HEK293 (cell line): Measurements from ENCODE around the gene MBP.

Source experiments
- CTCF ChIA-PET: fragments of 350-600 bp; formaldehyde crosslinking; extraction: SDS; loops from one replicate; lab custom pipeline; 2021; ENCODE audit warnings: antibody characterized with exemption; lab: Yijun Ruan, JAX
- POLR2A ChIA-PET: fragments of 300-600 bp; formaldehyde crosslinking; extraction: SDS; loops from one replicate; lab custom pipeline; 2020; ENCODE audit warnings: antibody characterized with exemption, inconsistent platforms; lab: Yijun Ruan, JAX
- H3K27ac ChIP-seq: fragments of 200-500 bp; sonication (Bioruptor generic); 2 replicates; pipeline ENCODE4 v1.5.1; 2014; ENCODE audit warnings: low read depth, low read length, control low read depth, inconsistent platforms; ENCODE audit errors: extremely low read depth
- H3K36me3 ChIP-seq, 2 experiments: fragments of 200-500 bp in 1 of 2; sonication (Bioruptor generic) in 1 of 2; 1 replicate in 1 of 2; 2 replicates in 1 of 2; pipeline ENCODE4 v1.5.1; 2014 to 2017; ENCODE audit warnings: inconsistent platforms in 2 of 2, low read length in 2 of 2; ENCODE audit not compliant: control insufficient read depth in 2 of 2, insufficient read depth in 1 of 2
- H3K4me1 ChIP-seq: fragments of 200-500 bp; sonication (Bioruptor generic); 2 replicates; pipeline ENCODE4 v1.5.1; 2014; ENCODE audit warnings: mild to moderate bottlenecking, low read length, inconsistent platforms; ENCODE audit not compliant: control insufficient read depth, insufficient read depth
- H3K4me3 ChIP-seq: 2 replicates; pipeline ENCODE4 v1.5.1; 2011; ENCODE audit warnings: low read depth, mild to moderate bottlenecking, control low read depth, low read length, moderate library complexity
- H3K9me3 ChIP-seq: fragments of 200-500 bp; sonication (Bioruptor generic); 2 replicates; pipeline ENCODE4 v1.5.1; 2014; ENCODE audit warnings: low read depth, low read length, inconsistent platforms; ENCODE audit not compliant: control insufficient read depth, insufficient read depth
- GLIS2 ChIP-seq: fragments of 450-650 bp; formaldehyde crosslinking; IDR thresholded peaks from 2 replicates; pipeline ENCODE4 v1.5.1; 2016; ENCODE audit warnings: missing biosample characterization, missing genetic modification characterization
- HOXC10 ChIP-seq: sonication (generic); formaldehyde crosslinking; IDR thresholded peaks from 2 replicates; pipeline ENCODE4 v1.8.1; 2023; ENCODE audit warnings: mild to moderate bottlenecking, missing genetic modification reagents
- IKZF3 ChIP-seq: fragments of 450-650 bp; IDR thresholded peaks from 2 replicates; pipeline ENCODE4 v1.5.0; 2018; ENCODE audit warnings: missing biosample characterization, mild to moderate bottlenecking, missing genetic modification characterization, moderate library complexity
- KLF7 ChIP-seq: fragments of 450-650 bp; formaldehyde crosslinking; IDR thresholded peaks from 2 replicates; pipeline ENCODE4 v1.5.1; 2016; ENCODE audit warnings: missing biosample characterization, missing genetic modification characterization, borderline replicate concordance
- MYNN ChIP-seq: fragments of 450-650 bp; formaldehyde crosslinking; IDR thresholded peaks from 2 replicates; pipeline ENCODE4 v1.5.1; 2016; ENCODE audit warnings: missing biosample characterization, missing genetic modification characterization, borderline replicate concordance
- TCF7L2 ChIP-seq: IDR thresholded peaks from 2 replicates; pipeline ENCODE4 v1.6.1; 2011; ENCODE audit warnings: low read depth, mild to moderate bottlenecking, inconsistent platforms, low read length, moderate library complexity, borderline replicate concordance
- ZIC2 ChIP-seq: fragments of 450-650 bp; formaldehyde crosslinking; IDR thresholded peaks from 2 replicates; pipeline ENCODE4 v1.5.1; 2016; ENCODE audit warnings: missing biosample characterization, missing genetic modification characterization
- ZNF169 ChIP-seq: fragments of 450-650 bp; formaldehyde crosslinking; IDR thresholded peaks from 2 replicates; pipeline ENCODE4 v1.5.1; 2016; ENCODE audit warnings: missing biosample characterization, missing genetic modification characterization
- ZNF266 ChIP-seq: fragments of 450-650 bp; formaldehyde crosslinking; IDR thresholded peaks from 2 replicates; pipeline ENCODE4 v1.5.1; 2016; ENCODE audit warnings: missing biosample characterization, missing genetic modification characterization, low read depth
- ZNF391 ChIP-seq: fragments of 450-650 bp; formaldehyde crosslinking; IDR thresholded peaks from 2 replicates; pipeline ENCODE4 v1.5.1; 2016; ENCODE audit warnings: low read depth, missing biosample characterization, missing genetic modification characterization, borderline replicate concordance
- ZNF529 ChIP-seq: fragments of 450-650 bp; formaldehyde crosslinking; IDR thresholded peaks from 2 replicates; pipeline ENCODE4 v1.5.1; 2017; ENCODE audit warnings: missing genetic modification characterization, missing biosample characterization; ENCODE audit not compliant: insufficient replicate concordance
- ZNF530 ChIP-seq: fragments of 450-650 bp; formaldehyde crosslinking; IDR thresholded peaks from 2 replicates; pipeline ENCODE4 v1.5.1; 2016; ENCODE audit warnings: low read depth, missing biosample characterization, missing genetic modification characterization
- ZNF560 ChIP-seq: fragments of 450-650 bp; formaldehyde crosslinking; IDR thresholded peaks from 2 replicates; pipeline ENCODE4 v1.5.1; 2017; ENCODE audit warnings: missing biosample characterization, missing genetic modification characterization, borderline replicate concordance
- ZNF768 ChIP-seq: fragments of 450-650 bp; formaldehyde crosslinking; IDR thresholded peaks from 2 replicates; pipeline ENCODE4 v1.5.1; 2018; ENCODE audit warnings: missing biosample characterization, mild to moderate bottlenecking, missing genetic modification characterization
- ZNF785 ChIP-seq: fragments of 450-650 bp; formaldehyde crosslinking; IDR thresholded peaks from 2 replicates; pipeline ENCODE4 v1.5.1; 2016; ENCODE audit warnings: missing biosample characterization, missing genetic modification characterization
- TF ChIP-seq, protein P1 (sequence below): fragments of 450-650 bp; formaldehyde crosslinking; IDR thresholded peaks from 2 replicates; pipeline ENCODE4 v1.5.1; 2016; ENCODE audit warnings: missing biosample characterization, missing genetic modification characterization
- TF ChIP-seq, protein P2 (sequence below): fragments of 450-650 bp; formaldehyde crosslinking; IDR thresholded peaks from 2 replicates; pipeline ENCODE4 v1.5.1; 2016; ENCODE audit warnings: missing biosample characterization, missing genetic modification characterization
- TF ChIP-seq, protein P3 (sequence below): sonication (generic); formaldehyde crosslinking; IDR thresholded peaks from 2 replicates; pipeline ENCODE4 v1.8.1; 2022; ENCODE audit warnings: mild to moderate bottlenecking, moderate library complexity, missing genetic modification reagents
- TF ChIP-seq, protein P4 (sequence below): fragments of 450-650 bp; formaldehyde crosslinking; IDR thresholded peaks from 2 replicates; pipeline ENCODE4 v1.5.1; 2016; ENCODE audit warnings: missing biosample characterization, missing genetic modification characterization
- TF ChIP-seq, protein P5 (sequence below): fragments of 450-650 bp; formaldehyde crosslinking; IDR thresholded peaks from 2 replicates; pipeline ENCODE4 v1.5.1; 2017; ENCODE audit warnings: missing biosample characterization, missing genetic modification characterization

Gene MBP

DNA sequence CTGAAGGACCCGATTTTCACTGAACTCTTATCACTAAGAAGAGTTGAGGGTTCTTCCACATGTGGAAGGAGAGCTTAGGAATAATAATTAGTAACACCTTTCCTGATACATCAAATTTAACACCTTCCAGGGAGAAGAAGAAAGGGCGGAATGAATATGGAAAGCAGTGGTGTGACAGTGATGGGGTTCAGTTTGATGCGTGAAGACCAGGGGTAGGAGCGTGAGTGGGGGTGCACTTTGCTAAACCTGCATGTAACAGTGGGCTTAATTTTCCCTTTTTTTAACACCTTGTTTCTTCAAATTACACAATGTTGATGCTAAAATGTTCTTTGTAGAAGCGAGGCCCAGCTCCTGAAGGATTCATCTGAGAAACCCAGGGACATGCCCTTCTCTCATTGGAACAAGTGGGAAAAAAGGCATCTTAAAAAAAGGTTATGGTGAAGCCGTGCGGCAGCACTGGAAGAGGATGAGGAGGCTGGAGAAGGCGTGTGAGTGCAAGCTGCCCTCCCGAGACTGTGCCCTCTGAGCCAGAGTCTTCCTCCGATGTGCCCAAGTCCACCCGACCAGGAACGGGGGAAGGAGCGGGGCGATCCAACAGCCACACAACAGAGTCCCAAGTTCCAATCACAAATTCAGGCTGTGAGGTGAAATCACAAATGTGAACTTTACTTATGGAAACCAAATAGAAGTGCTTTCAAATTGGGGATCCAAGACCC, 80.8 kb downstream of the MBP start:
- CTCF ChIA-PET, result interaction anchor here (4.3 kb wide), 1 partner anchor 52 kb away, joined by 19 read pairs; no protein-coding TSS in a partner anchor
- Histone ChIP-seq H3K9me3 (no peaks in the 10 kb centered on the region), H3K36me3 (peaks cover 0 to 3% of the 10 kb centered on the region in 2 experiments; a peak in 1 of 3 replicates), H3K27ac (no peak overlapping the region), H3K4me1 (peaks cover 21% of the 10 kb centered on the region), H3K4me3 (no peak overlapping the region)
- no peak for TF ChIP-seq ZIC2 (tag by site-specific recombination)
- no peak for TF ChIP-seq ZNF530 (tag by site-specific recombination)
- TF ChIP-seq ZNF529 (tag by site-specific recombination), result no peak
- no peak for TF ChIP-seq ZNF560
- TF ChIP-seq IKZF3 (tag by site-specific recombination), result no peak
- TF ChIP-seq ZNF391 (tag by site-specific recombination), result no peak
- TF ChIP-seq, protein P1, sequence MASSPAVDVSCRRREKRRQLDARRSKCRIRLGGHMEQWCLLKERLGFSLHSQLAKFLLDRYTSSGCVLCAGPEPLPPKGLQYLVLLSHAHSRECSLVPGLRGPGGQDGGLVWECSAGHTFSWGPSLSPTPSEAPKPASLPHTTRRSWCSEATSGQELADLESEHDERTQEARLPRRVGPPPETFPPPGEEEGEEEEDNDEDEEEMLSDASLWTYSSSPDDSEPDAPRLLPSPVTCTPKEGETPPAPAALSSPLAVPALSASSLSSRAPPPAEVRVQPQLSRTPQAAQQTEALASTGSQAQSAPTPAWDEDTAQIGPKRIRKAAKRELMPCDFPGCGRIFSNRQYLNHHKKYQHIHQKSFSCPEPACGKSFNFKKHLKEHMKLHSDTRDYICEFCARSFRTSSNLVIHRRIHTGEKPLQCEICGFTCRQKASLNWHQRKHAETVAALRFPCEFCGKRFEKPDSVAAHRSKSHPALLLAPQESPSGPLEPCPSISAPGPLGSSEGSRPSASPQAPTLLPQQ (tag by site-specific recombination), result no peak
- TF ChIP-seq, protein P2, sequence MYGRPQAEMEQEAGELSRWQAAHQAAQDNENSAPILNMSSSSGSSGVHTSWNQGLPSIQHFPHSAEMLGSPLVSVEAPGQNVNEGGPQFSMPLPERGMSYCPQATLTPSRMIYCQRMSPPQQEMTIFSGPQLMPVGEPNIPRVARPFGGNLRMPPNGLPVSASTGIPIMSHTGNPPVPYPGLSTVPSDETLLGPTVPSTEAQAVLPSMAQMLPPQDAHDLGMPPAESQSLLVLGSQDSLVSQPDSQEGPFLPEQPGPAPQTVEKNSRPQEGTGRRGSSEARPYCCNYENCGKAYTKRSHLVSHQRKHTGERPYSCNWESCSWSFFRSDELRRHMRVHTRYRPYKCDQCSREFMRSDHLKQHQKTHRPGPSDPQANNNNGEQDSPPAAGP, result no peak
- TF ChIP-seq GLIS2, result no peak
- TF ChIP-seq ZNF785 (tag by site-specific recombination), result no peak
- TF ChIP-seq, protein P3, sequence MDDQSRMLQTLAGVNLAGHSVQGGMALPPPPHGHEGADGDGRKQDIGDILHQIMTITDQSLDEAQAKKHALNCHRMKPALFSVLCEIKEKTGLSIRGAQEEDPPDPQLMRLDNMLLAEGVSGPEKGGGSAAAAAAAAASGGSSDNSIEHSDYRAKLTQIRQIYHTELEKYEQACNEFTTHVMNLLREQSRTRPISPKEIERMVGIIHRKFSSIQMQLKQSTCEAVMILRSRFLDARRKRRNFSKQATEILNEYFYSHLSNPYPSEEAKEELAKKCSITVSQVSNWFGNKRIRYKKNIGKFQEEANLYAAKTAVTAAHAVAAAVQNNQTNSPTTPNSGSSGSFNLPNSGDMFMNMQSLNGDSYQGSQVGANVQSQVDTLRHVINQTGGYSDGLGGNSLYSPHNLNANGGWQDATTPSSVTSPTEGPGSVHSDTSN (CRISPR knock-in tag), result no peak
- no peak for TF ChIP-seq MYNN (tag by site-specific recombination)
- TF ChIP-seq, protein P4, sequence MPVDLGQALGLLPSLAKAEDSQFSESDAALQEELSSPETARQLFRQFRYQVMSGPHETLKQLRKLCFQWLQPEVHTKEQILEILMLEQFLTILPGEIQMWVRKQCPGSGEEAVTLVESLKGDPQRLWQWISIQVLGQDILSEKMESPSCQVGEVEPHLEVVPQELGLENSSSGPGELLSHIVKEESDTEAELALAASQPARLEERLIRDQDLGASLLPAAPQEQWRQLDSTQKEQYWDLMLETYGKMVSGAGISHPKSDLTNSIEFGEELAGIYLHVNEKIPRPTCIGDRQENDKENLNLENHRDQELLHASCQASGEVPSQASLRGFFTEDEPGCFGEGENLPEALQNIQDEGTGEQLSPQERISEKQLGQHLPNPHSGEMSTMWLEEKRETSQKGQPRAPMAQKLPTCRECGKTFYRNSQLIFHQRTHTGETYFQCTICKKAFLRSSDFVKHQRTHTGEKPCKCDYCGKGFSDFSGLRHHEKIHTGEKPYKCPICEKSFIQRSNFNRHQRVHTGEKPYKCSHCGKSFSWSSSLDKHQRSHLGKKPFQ (tag by site-specific recombination), result no peak
- no peak for TF ChIP-seq ZNF266 (tag by site-specific recombination)
- TF ChIP-seq TCF7L2, result no peak
- TF ChIP-seq, protein P5, sequence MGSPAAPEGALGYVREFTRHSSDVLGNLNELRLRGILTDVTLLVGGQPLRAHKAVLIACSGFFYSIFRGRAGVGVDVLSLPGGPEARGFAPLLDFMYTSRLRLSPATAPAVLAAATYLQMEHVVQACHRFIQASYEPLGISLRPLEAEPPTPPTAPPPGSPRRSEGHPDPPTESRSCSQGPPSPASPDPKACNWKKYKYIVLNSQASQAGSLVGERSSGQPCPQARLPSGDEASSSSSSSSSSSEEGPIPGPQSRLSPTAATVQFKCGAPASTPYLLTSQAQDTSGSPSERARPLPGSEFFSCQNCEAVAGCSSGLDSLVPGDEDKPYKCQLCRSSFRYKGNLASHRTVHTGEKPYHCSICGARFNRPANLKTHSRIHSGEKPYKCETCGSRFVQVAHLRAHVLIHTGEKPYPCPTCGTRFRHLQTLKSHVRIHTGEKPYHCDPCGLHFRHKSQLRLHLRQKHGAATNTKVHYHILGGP (tag by site-specific recombination), result no peak
- TF ChIP-seq ZNF169 (tag by site-specific recombination), result no peak
- TF ChIP-seq KLF7 (tag by site-specific recombination), result no peak
- TF ChIP-seq ZNF768, result no peak
- TF ChIP-seq HOXC10 (CRISPR knock-in tag), result no peak
- POLR2A ChIA-PET, result no interaction called here
